Activated CD8-positive, alpha-beta memory T cell treated with anti-CD3 and anti-CD28 coated beads, Interleukin-2, amount 10 ng/mL, durations not matched to agents 7 days and 5 days (primary cell): ENCODE results near the gene R3HDML. TPM values are rescaled to one million over a fixed set of nuclear protein-coding genes. Genes with fewer than 3 reads are reported as not detected.
"Not testable (repeated sequence)": the region's sequence is repeated elsewhere in the genome, so short reads cannot be mapped to it uniquely, and the experiment has no call there.

Source experiments
- ATAC-seq: fragments of 150-1000 bp; cut with Tn5 transposase; one replicate; pipeline ENCODE4 v1.10.0; 2021; ENCODE audit warnings: moderate library complexity
- CTCF ChIA-PET: fragments of 350-600 bp; sonication (Branson Sonifier 250); formaldehyde crosslinking; loops from one replicate; lab custom pipeline; 2021; ENCODE audit warnings: antibody characterized with exemption; lab: Charles Lee
- DNase-seq: peaks from one replicate; pipeline ENCODE4 v3.0.0-alpha.2; 2020
- H3K27ac Mint-ChIP-seq: one replicate; pipeline ENCODE4 v1.8.0; 2021; ENCODE audit warnings: mild to moderate bottlenecking, mixed read lengths
- H3K27me3 Mint-ChIP-seq: one replicate; pipeline ENCODE4 v1.8.0; 2021; ENCODE audit warnings: mixed read lengths
- H3K36me3 Mint-ChIP-seq: one replicate; pipeline ENCODE4 v1.8.0; 2021; ENCODE audit warnings: mild to moderate bottlenecking, mixed read lengths
- H3K4me1 Mint-ChIP-seq: one replicate; pipeline ENCODE4 v1.8.0; 2021; ENCODE audit warnings: mixed read lengths
- H3K4me3 Mint-ChIP-seq: one replicate; pipeline ENCODE4 v1.8.0; 2021; ENCODE audit warnings: mild to moderate bottlenecking, moderate library complexity, mixed read lengths
- H3K9me3 Mint-ChIP-seq: one replicate; pipeline ENCODE4 v1.8.0; 2022; ENCODE audit warnings: low read depth, mixed read lengths
- total RNA-seq, 2 experiments: library from RNA; stranded (reverse); gene quantifications; one replicate each; pipeline ENCODE4 v1.2.3, GENCODE V29; 2021

Gene R3HDML
- not detected for total RNA-seq

DNA sequence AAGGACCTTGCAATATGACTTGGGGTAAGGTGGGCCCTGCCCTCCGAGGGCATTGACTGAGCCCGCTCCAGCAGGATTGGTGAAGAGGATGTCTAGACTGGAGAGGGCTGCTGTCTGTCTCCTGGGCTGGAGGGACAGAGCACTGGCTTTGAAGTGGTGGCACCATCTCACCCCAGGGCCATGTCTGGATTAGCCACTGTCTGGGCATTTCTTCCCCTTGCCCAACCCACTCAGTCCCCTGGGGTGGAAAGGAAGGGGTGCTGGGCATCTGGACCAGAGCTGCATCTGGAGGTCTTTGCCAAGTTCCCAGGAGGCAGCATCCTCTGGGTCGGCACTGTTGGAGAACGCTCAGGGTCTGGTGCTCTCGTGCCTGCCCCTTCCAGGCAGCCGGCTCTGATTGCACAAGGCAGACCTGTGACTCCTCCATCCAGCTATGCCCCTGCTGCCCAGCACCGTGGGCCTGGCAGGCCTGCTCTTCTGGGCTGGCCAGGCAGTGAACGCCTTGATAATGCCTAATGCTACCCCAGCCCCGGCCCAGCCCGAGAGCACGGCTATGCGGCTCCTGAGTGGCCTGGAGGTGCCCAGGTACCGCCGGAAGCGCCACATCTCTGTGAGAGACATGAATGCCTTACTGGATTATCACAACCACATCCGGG is at the start of gene R3HDML:
Gene R3HDML, plus strand, starts transcription at position 319 of the 656 bp plus-strand sequence. Its CDS starts 115 bp downstream, at position 434.
- CTCF ChIA-PET: no interaction called here
- Mint-ChIP-seq H3K27me3 (peaks cover 7% of the 10 kb centered on the region), H3K27ac (no peak within 1 kb of the TSS), H3K4me3 (no peak within 1 kb of the TSS), H3K36me3 (no peaks in the 10 kb centered on the region), H3K9me3 (no peaks in the 10 kb centered on the region), H3K4me1 (no peaks in the 10 kb centered on the region)
- ATAC-seq (no peak), DNase-seq (no peak)

DNA sequence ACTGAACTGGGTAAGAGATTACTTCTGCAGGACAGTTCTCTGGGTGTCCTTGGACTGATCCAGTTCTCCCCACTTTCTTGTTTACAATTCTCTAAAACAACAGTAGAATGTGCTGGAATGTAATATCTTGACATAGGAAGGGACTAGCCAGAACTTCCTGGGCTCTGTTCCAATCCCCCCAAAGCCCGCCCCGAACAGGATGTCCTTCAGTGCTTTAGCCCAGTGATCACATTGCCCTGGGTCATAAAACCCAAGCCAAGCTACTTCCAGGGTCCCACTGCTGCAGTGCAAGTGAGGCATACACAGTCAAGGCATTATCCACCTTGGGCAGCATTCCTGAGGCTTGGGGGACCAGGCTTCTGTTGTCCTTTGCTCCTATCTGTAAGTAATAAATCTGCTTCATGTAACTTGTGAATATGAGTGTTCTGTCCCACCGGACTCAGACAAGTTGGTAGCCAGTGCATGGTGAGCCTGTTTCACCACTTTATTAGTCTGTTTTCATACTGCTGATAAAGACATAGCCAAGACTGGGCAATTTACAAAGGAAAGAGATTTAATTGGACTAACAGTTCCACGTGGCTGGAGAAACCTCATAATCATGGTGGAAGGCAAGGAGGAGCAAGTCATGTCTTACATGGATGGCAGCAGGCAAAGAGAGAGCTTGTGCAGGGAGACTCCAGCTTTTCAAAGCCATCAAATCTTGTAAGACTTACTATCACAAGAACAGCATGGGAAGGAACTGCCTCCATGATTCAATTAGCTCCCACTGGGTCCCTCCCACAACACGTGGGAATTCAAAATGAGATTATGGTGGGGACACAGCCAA is 49.4 kb upstream of the R3HDML start:
- CTCF ChIA-PET: interaction anchor here (2.4 kb wide), 1 partner anchor 70 kb away, joined by 6 read pairs; no protein-coding TSS in a partner anchor
- no peaks in the 10 kb centered on the region for H3K4me1 Mint-ChIP-seq
- H3K27ac Mint-ChIP-seq: no peak overlapping the region
- H3K9me3 Mint-ChIP-seq: no peaks in the 10 kb centered on the region
- H3K36me3 Mint-ChIP-seq: no peaks in the 10 kb centered on the region
- ATAC-seq (no peak), DNase-seq (no peak)
- no peak overlapping the region for H3K4me3 Mint-ChIP-seq
- H3K27me3 Mint-ChIP-seq: no peaks in the 10 kb centered on the region

DNA sequence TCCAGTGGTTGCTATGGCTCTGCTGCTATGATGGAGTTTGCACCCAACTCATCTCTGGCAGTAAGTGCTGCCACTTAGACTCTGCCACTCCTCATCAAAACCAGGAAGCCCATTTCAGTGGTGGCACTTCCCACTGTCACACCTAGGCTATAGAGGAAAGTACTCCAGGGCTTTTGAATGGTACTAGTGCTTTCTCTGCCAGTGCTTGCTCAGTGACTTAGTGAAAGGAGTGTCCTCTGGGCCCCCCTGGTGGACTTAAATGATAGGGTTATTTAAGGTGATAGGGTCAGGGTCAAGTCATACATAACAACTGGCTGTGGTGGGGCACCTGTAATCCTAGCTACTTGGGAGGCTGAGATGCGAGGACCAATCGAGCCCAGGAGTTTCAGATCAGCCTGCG is 48.6 kb upstream of the R3HDML start:
- Mint-ChIP-seq H3K4me1 (no peaks in the 10 kb centered on the region), H3K4me3 (no peak overlapping the region), H3K36me3 (no peaks in the 10 kb centered on the region), H3K27ac (no peak overlapping the region), H3K9me3 (no peaks in the 10 kb centered on the region), H3K27me3 (no peaks in the 10 kb centered on the region)
- CTCF ChIA-PET: interaction anchor here (2.4 kb wide), 1 partner anchor 71 kb away, joined by 6 read pairs; no protein-coding TSS in a partner anchor
- ATAC-seq: no peak
- DNase-seq: no peak

DNA sequence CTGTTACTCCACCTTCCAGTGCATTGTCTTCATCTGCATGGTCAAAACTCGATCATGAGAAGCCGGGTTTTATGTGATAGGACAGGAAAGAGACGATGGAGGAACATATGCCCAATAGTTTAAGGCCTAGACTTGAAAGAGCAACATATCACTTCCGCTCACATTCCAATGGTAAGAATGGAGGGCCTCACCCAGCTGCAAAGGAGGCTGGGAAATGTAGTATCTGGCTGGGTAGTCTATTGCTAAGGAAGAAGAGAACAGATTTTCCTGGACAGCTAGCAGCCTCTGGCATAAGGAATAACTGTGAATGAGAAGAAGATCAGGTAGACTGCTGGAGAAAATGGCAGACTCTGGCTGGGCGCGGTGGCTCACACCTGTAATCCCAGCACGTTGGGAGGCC is 45.1 kb upstream of the R3HDML start:
- CTCF ChIA-PET: no interaction called here
- Mint-ChIP-seq H3K4me1 (no peaks in the 10 kb centered on the region), H3K27me3 (no peaks in the 10 kb centered on the region), H3K9me3 (no peaks in the 10 kb centered on the region), H3K4me3 (no peak overlapping the region), H3K27ac (no peak overlapping the region), H3K36me3 (no peaks in the 10 kb centered on the region)
- ATAC-seq (no peak), DNase-seq (no peak)

GRCh38 chr20:44296011-44296410 is 40.8 kb upstream of the R3HDML start:
- Mint-ChIP-seq H3K27ac (no peak overlapping the region), H3K27me3 (no peaks in the 10 kb centered on the region), H3K36me3 (no peaks in the 10 kb centered on the region), H3K9me3 (no peaks in the 10 kb centered on the region), H3K4me3 (no peak overlapping the region), H3K4me1 (no peaks in the 10 kb centered on the region)
- ATAC-seq (no peak), DNase-seq (no peak)
- CTCF ChIA-PET: interaction anchor here (1.1 to 1.4 kb wide), 2 partner anchors 15 to 79 kb away, joined by 3 to 4 read pairs; partner anchors contain the start of gene FITM2

DNA sequence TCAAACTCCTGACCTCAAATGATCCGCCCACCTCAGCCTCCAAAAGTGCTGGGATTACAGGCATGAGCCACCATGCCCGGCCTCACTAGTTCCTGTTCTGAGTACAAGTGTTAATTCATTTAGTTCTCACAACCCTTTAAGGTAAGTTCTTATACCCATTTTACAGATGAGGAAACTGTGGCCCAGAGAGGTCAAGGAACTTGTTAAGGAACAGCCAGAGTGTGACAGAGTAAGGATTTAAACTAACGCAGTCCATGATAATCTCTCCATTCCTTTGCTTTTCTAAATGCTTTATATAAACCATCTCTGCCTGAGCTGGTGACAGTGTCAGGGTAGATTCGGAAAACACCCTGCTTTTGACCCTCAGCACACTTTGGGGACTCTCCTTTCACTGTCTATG is 39.1 kb upstream of the R3HDML start:
- no peaks in the 10 kb centered on the region for H3K9me3 Mint-ChIP-seq
- no peak overlapping the region for H3K4me3 Mint-ChIP-seq
- no peak for DNase-seq
- no peak for ATAC-seq
- H3K4me1 Mint-ChIP-seq: no peaks in the 10 kb centered on the region
- no peaks in the 10 kb centered on the region for H3K27me3 Mint-ChIP-seq
- no peaks in the 10 kb centered on the region for H3K36me3 Mint-ChIP-seq
- CTCF ChIA-PET: interaction anchor here (1.2 kb wide), 1 partner anchor 74 kb away, joined by 3 read pairs; no protein-coding TSS in a partner anchor
- no peak overlapping the region for H3K27ac Mint-ChIP-seq

DNA sequence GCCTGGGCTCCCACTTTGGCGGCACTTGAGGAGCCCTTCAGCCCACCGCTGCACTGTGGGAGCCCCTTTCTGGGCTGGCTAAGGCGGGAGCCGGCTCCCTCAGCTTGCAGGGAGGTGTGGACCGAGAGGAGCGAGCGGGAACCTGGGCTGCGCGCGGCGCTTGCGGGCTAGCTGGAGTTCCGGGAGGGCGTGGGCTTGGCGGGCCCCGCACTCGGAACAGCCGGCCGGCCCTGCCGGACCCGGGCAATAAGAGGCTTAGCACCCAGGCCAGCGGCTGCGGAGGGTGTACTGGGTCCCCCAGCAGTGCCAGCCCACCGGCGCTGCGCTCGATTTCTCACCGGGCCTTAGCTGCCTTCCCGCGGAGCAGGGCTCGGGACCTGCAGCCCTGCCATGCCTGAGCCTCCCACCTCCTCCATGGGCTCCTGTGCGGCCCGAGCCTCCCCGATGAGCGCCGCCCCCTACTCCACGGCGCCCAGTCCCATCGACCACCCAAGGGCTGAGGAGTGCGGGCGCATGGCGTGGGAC is 37.8 kb upstream of the R3HDML start:
- H3K9me3 Mint-ChIP-seq, H3K4me1 Mint-ChIP-seq, ATAC-seq, H3K27ac Mint-ChIP-seq, H3K4me3 Mint-ChIP-seq, DNase-seq, H3K27me3 Mint-ChIP-seq, H3K36me3 Mint-ChIP-seq: not testable (repeated sequence)
- CTCF ChIA-PET: interaction anchor here (1.1 kb wide), 1 partner anchor 12 kb away, joined by 4 read pairs; the partner anchor contains the start of gene FITM2

- Mint-ChIP-seq H3K27ac (no peak overlapping the region), H3K27me3 (no peaks in the 10 kb centered on the region), H3K36me3 (no peaks in the 10 kb centered on the region), H3K9me3 (no peaks in the 10 kb centered on the region), H3K4me1 (no peaks in the 10 kb centered on the region), H3K4me3 (no peak overlapping the region)
- DNase-seq (no peak), ATAC-seq (no peak)
- CTCF ChIA-PET: interaction anchor here (1.1 to 2.4 kb wide), 2 partner anchors 10 to 83 kb away, joined by 5 to 10 read pairs; partner anchors contain the start of gene FITM2
Measured at GRCh38 chr20:44301285-44301684, 35.6 kb upstream of the R3HDML start.

- DNase-seq: no peak
- Mint-ChIP-seq H3K27me3 (no peaks in the 10 kb centered on the region), H3K36me3 (no peaks in the 10 kb centered on the region), H3K9me3 (no peaks in the 10 kb centered on the region), H3K4me1 (no peaks in the 10 kb centered on the region), H3K27ac (no peak overlapping the region), H3K4me3 (no peak overlapping the region)
- ATAC-seq: no peak
- CTCF ChIA-PET: interaction anchor here (1.2 to 2.4 kb wide), 3 partner anchors 9 to 185 kb away, joined by 3 to 10 read pairs (median 4); partner anchors contain the start of gene FITM2
Measured at GRCh38 chr20:44302026-44302669, 34.7 kb upstream of the R3HDML start.

- CTCF ChIA-PET: interaction anchor here (1.2 to 1.4 kb wide), 2 partner anchors 8 to 186 kb away, joined by 3 to 4 read pairs; partner anchors contain the start of gene FITM2
- H3K36me3 Mint-ChIP-seq: no peaks in the 10 kb centered on the region
- no peaks in the 10 kb centered on the region for H3K27me3 Mint-ChIP-seq
- H3K9me3 Mint-ChIP-seq: no peaks in the 10 kb centered on the region
- DNase-seq: no peak
- H3K4me3 Mint-ChIP-seq: no peak overlapping the region
- no peak for ATAC-seq
- H3K4me1 Mint-ChIP-seq: no peaks in the 10 kb centered on the region
- H3K27ac Mint-ChIP-seq: no peak overlapping the region
Measured at GRCh38 chr20:44302736-44303135, 34.1 kb upstream of the R3HDML start.

GRCh38 chr20:44304383-44304782 is 32.5 kb upstream of the R3HDML start:
- Mint-ChIP-seq H3K27ac (no peak overlapping the region), H3K4me1 (peaks cover under 1% of the 10 kb centered on the region), H3K9me3 (no peaks in the 10 kb centered on the region), H3K4me3 (no peak overlapping the region), H3K27me3 (no peaks in the 10 kb centered on the region), H3K36me3 (no peaks in the 10 kb centered on the region)
- CTCF ChIA-PET: no interaction called here
- no peak for ATAC-seq
- DNase-seq: no peak

- H3K4me1 Mint-ChIP-seq: peaks cover 17% of the 10 kb centered on the region
- H3K4me3 Mint-ChIP-seq: no peak overlapping the region
- no peaks in the 10 kb centered on the region for H3K36me3 Mint-ChIP-seq
- no peak overlapping the region for H3K27ac Mint-ChIP-seq
- no peaks in the 10 kb centered on the region for H3K27me3 Mint-ChIP-seq
- CTCF ChIA-PET: interaction anchor here (1.0 kb wide), 1 partner anchor 90 kb away, joined by 3 read pairs; no protein-coding TSS in a partner anchor
- DNase-seq (no peak), ATAC-seq (no peak)
- H3K9me3 Mint-ChIP-seq: no peaks in the 10 kb centered on the region
Measured at GRCh38 chr20:44306927-44307326, 29.9 kb upstream of the R3HDML start.
